ENCODE results near the gene RAB4A.

The RAB4A gene

GRCh38 chr1:229352975-229353374 is 82.1 kb downstream of the RAB4A start:
- DNase-seq (ENCODE audit: insufficient read length, low spot score) (no peak), FAIRE-seq (no peak)
- TF ChIP-seq TAF1 (IDR thresholded peaks at IDR 0.05; ENCODE audit: low read depth, low read length) (no peak), SPI1 (IDR thresholded peaks at IDR 0.05; ENCODE audit: low read depth, low read length) (no peak), POU2F2 (IDR thresholded peaks at IDR 0.05; ENCODE audit: low read depth, low read length) (no peak), POLR2A (IDR thresholded peaks at IDR 0.05; ENCODE audit: low read depth, low read length) (no peak), POLR2AphosphoS5 (IDR thresholded peaks at IDR 0.05; ENCODE audit: low read depth, low read length) (no peak), PAX5 (IDR thresholded peaks at IDR 0.05; ENCODE audit: insufficient read depth, low read length, severe bottlenecking) (no peak)

GRCh38 chr1:229354226-229354625 is 83.3 kb downstream of the RAB4A start:
- FAIRE-seq (no peak), DNase-seq (ENCODE audit: insufficient read length, low spot score) (no peak)
- TF ChIP-seq PAX5 (IDR thresholded peaks at IDR 0.05; ENCODE audit: insufficient read depth, low read length, severe bottlenecking) (no peak), TAF1 (IDR thresholded peaks at IDR 0.05; ENCODE audit: low read depth, low read length) (no peak), SPI1 (IDR thresholded peaks at IDR 0.05; ENCODE audit: low read depth, low read length) (no peak), POLR2AphosphoS5 (IDR thresholded peaks at IDR 0.05; ENCODE audit: low read depth, low read length) (no peak), POU2F2 (IDR thresholded peaks at IDR 0.05; ENCODE audit: low read depth, low read length) (no peak), POLR2A (IDR thresholded peaks at IDR 0.05; ENCODE audit: low read depth, low read length) (no peak)
